Uterus (tissue), 4 donors: ENCODE data around the gene SPRYD7. TPM values are rescaled to one million over a fixed set of nuclear protein-coding genes. Genes with fewer than 3 reads are reported as not detected.

Experiments used
- DNase-seq, 2 donors: peaks; one replicate each; pipeline ENCODE4 v3.0.0-alpha.2; 2019 to 2020
- H3K27ac ChIP-seq, 2 donors: fragments of 200-600 bp; sonication (generic); 1 replicate in 1 of 2; 2 replicates in 1 of 2; pipeline ENCODE4 v1.5.1; 2016 to 2018
- H3K27me3 ChIP-seq, 2 donors: fragments of 200-600 bp; sonication (generic); one replicate each; pipeline ENCODE4 v1.5.1; 2018 to 2019; ENCODE audit warnings: control low read depth in 1 of 2
- H3K36me3 ChIP-seq, 2 donors: fragments of 200-600 bp; sonication (generic); one replicate each; pipeline ENCODE4 v1.5.1; 2019; ENCODE audit warnings: control low read depth in 1 of 2
- H3K4me1 ChIP-seq, 2 donors: fragments of 200-600 bp; sonication (generic); one replicate each; pipeline ENCODE4 v1.5.1; 2018 to 2019; ENCODE audit warnings: control low read depth in 1 of 2
- H3K4me3 ChIP-seq, 2 donors: fragments of 200-600 bp; sonication (generic); 1 replicate in 1 of 2; 2 replicates in 1 of 2; pipeline ENCODE4 v1.5.1; 2018 to 2019; ENCODE audit warnings: mild to moderate bottlenecking in 1 of 2
- H3K9me3 ChIP-seq, 2 donors: fragments of 200-600 bp; sonication (generic); one replicate each; pipeline ENCODE4 v1.5.1; 2019; ENCODE audit warnings: control low read depth in 1 of 2
- POLR2A ChIP-seq, 2 donors: fragments of 450-650 bp; IDR thresholded peaks; one replicate each; pipeline ENCODE4 v1.6.1; 2016; ENCODE audit warnings: antibody characterized with exemption in 2 of 2, mild to moderate bottlenecking in 1 of 2, moderate library complexity in 1 of 2
- intact Hi-C: fragments of 100-400 bp; cut with DNase I; formaldehyde crosslinking; loops from one replicate; pipeline ENCODE4 v1.15.1; 2023; ENCODE audit warnings: low total_unique reads
- total RNA-seq, 4 donors: library from RNA; depleted of rRNA in 3 of 4; stranded (reverse); fragments of >200 nt in 3 of 4; gene quantifications; one replicate each; pipeline versions ENCODE4 v1.1.0 to v1.2.4, GENCODE V29; 2014 to 2023
- TF ChIP-seq, protein P1 (sequence below), 4 experiments: fragments of 200-600 bp in 2 of 4; fragments of 450-650 bp in 2 of 4; sonication (generic) in 2 of 4; IDR thresholded peaks; one replicate each; pipeline ENCODE4 v1.5.1; 2016 to 2019; ENCODE audit warnings: antibody characterized with exemption in 4 of 4, mild to moderate bottlenecking in 2 of 4, moderate library complexity in 1 of 4
- donor health status: DM: yes; HTN: yes; CAD: no.

Gene SPRYD7
- total RNA-seq, 4 donors from 2014 or later: 0.59 to 10.2 (median 4.3) TPM

DNA sequence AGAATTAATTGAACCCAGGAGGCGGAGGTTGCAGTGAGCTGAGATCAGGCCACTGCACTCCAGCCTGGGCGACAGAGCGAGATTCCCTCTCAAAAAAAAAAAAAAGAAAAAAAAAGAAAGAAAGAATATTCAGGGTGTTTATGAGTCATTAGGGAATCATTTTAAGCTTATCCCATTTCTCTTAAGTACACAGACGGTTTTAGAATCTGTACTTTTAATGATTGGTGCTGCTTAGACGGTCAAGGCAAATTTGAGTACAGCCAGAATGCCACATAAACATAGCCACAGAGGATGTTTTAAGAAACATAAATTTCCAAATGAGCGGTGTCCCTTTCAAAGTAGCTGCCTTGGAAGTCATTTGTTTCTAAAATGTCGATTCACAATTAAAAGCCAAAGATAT, 2.6 kb downstream of the SPRYD7 start:
- DNase-seq: no peak
- H3K9me3 ChIP-seq: no peaks in the 10 kb centered on the region
- H3K4me1 ChIP-seq: peaks cover 0 to 3% of the 10 kb centered on the region in 2 donors
- intact Hi-C loops: loop anchor here (10.0 kb wide), 1 partner anchor 191 kb away; no protein-coding TSS in a partner anchor
- no peak overlapping the region for H3K27ac ChIP-seq
- TF ChIP-seq POLR2A (IDR thresholded peaks at IDR 0.05): no peak
- TF ChIP-seq, protein P1, sequence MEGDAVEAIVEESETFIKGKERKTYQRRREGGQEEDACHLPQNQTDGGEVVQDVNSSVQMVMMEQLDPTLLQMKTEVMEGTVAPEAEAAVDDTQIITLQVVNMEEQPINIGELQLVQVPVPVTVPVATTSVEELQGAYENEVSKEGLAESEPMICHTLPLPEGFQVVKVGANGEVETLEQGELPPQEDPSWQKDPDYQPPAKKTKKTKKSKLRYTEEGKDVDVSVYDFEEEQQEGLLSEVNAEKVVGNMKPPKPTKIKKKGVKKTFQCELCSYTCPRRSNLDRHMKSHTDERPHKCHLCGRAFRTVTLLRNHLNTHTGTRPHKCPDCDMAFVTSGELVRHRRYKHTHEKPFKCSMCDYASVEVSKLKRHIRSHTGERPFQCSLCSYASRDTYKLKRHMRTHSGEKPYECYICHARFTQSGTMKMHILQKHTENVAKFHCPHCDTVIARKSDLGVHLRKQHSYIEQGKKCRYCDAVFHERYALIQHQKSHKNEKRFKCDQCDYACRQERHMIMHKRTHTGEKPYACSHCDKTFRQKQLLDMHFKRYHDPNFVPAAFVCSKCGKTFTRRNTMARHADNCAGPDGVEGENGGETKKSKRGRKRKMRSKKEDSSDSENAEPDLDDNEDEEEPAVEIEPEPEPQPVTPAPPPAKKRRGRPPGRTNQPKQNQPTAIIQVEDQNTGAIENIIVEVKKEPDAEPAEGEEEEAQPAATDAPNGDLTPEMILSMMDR (IDR thresholded peaks at IDR 0.05): no peak
- no peaks in the 10 kb centered on the region for H3K36me3 ChIP-seq
- H3K27me3 ChIP-seq: no peaks in the 10 kb centered on the region
- H3K4me3 ChIP-seq: no peak overlapping the region

GRCh38 chr13:49932868-49933267, 3.3 kb downstream of the SPRYD7 start:
- Histone ChIP-seq H3K36me3 (no peaks in the 10 kb centered on the region), H3K4me1 (peaks cover 0 to 3% of the 10 kb centered on the region in 2 donors), H3K4me3 (no peak overlapping the region), H3K27ac (no peak overlapping the region), H3K9me3 (no peaks in the 10 kb centered on the region), H3K27me3 (no peaks in the 10 kb centered on the region)
- no peak for DNase-seq
- intact Hi-C loops: loop anchor here (10.0 kb wide), 1 partner anchor 192 kb away; no protein-coding TSS in a partner anchor
- TF ChIP-seq, protein P1 (IDR thresholded peaks at IDR 0.05): no peak
- TF ChIP-seq POLR2A (IDR thresholded peaks at IDR 0.05): no peak

DNA sequence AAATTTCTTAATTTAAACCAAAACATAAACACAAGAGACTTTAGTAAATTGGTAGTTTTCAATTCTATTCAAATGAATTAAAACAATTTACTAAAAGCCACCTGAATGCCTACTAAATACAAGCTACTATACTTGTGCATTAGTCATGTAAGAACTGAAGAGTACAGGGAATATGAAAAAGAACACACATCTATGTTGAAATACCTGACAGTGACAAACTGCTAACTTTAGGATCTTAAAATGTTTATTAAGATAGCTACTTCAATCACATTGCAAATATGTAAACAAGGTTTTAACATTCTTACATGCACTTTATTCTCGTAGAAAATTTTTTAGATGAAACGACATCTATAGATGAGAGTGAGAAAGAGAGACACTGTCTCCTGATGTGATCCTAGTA, 4.1 kb downstream of the SPRYD7 start:
- Histone ChIP-seq H3K27me3 (no peaks in the 10 kb centered on the region), H3K36me3 (no peaks in the 10 kb centered on the region), H3K4me3 (no peak overlapping the region), H3K27ac (no peak overlapping the region), H3K9me3 (no peaks in the 10 kb centered on the region), H3K4me1 (peaks cover 0 to 1% of the 10 kb centered on the region in 2 donors)
- DNase-seq: no peak
- TF ChIP-seq POLR2A (IDR thresholded peaks at IDR 0.05): no peak
- TF ChIP-seq, protein P1 (IDR thresholded peaks at IDR 0.05): no peak
- intact Hi-C loops: loop anchor here (10.0 kb wide), 1 partner anchor 193 kb away; no protein-coding TSS in a partner anchor

- TF ChIP-seq, protein P1 (IDR thresholded peaks at IDR 0.05): no peak
- TF ChIP-seq POLR2A (IDR thresholded peaks at IDR 0.05): no peak
- no peaks in the 10 kb centered on the region for H3K36me3 ChIP-seq
- H3K4me3 ChIP-seq: no peak overlapping the region
- H3K9me3 ChIP-seq: no peaks in the 10 kb centered on the region
- intact Hi-C loops: no loop called here
- H3K27ac ChIP-seq: no peak overlapping the region
- H3K27me3 ChIP-seq: no peaks in the 10 kb centered on the region
- H3K4me1 ChIP-seq: no peaks in the 10 kb centered on the region
- no peak for DNase-seq
These were observed 8.4 kb downstream of the SPRYD7 start for GRCh38 chr13:49927755-49928154.

DNA sequence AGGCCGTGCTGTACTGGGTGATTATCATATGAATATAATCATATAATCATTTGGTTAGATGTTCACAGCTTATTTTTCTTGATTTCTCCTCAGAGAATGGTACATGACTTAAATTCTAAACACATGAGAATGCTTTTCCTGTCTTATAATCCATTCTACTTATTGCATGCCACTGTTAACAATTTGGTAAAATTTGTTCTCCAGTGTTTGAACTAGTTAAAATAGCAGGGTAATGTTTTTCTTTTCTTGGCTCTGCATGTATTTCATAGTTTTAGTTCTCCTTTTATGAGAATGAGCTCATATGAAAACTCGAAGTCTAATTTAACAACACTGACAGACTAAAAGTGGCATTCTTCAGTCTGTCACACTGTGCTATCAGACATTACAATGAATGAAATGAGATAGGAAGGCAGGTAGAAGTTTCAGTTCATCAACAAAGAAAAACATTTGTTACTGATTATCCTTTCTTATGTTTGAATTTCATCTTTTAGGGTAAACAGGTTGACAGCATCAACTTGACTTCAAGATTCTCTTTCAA, 10.2 kb downstream of the SPRYD7 start:
- H3K4me3 ChIP-seq: no peak overlapping the region
- TF ChIP-seq, protein P1 (IDR thresholded peaks at IDR 0.05): no peak
- TF ChIP-seq POLR2A (IDR thresholded peaks at IDR 0.05): no peak
- no peaks in the 10 kb centered on the region for H3K27me3 ChIP-seq
- intact Hi-C loops: no loop called here
- H3K36me3 ChIP-seq: no peaks in the 10 kb centered on the region
- no peaks in the 10 kb centered on the region for H3K4me1 ChIP-seq
- DNase-seq: no peak
- no peaks in the 10 kb centered on the region for H3K9me3 ChIP-seq
- no peak overlapping the region for H3K27ac ChIP-seq
